Ishikawa (cell line): Measurements from ENCODE around the gene PPM1J.

ENCODE experiments used
- CEBPB ChIP-seq: IDR thresholded peaks from 2 replicates; pipeline ENCODE4 v1.6.1; 2012
- CREB1 ChIP-seq: IDR thresholded peaks from 2 replicates; pipeline ENCODE4 v1.6.1; 2012; ENCODE audit warnings: low read depth
- EP300 ChIP-seq: IDR thresholded peaks from 2 replicates; pipeline ENCODE4 v1.6.1; 2012; ENCODE audit warnings: borderline replicate concordance
- FOXM1 ChIP-seq: IDR thresholded peaks from 2 replicates; pipeline ENCODE4 v1.6.1; 2012; ENCODE audit warnings: low read depth, borderline replicate concordance
- NFIC ChIP-seq: IDR thresholded peaks from 2 replicates; pipeline ENCODE4 v1.6.1; 2012
- ZBTB7A ChIP-seq: IDR thresholded peaks from 2 replicates; pipeline ENCODE4 v1.6.1; 2012; ENCODE audit warnings: low read depth
- TF ChIP-seq, protein P1 (sequence below): IDR thresholded peaks from 2 replicates; pipeline ENCODE4 v1.6.1; 2012
- TF ChIP-seq, protein P2 (sequence below): IDR thresholded peaks from 2 replicates; pipeline ENCODE4 v1.6.1; 2012; ENCODE audit warnings: low read depth, mild to moderate bottlenecking

DNA sequence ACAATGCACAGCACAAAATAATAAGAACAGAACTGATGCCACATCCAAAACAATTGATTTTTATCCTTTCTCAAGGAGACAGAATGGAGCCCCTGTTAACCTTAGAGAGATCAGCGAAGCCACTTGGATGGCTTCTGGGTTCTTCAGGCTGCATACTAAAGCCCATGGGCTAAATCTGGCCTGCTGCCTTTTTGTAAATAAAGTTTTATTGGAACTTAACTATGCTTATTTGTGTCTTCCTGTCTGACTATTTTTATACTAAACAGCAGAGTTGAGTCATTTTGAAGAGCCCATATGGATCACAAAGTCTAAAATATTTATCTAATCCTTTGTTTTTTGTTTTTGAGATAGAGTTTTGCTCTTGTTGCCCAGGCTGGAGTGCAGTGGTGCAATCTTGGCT, 16.3 kb upstream of the PPM1J start:
- no peak for TF ChIP-seq EP300
- TF ChIP-seq, protein P1, sequence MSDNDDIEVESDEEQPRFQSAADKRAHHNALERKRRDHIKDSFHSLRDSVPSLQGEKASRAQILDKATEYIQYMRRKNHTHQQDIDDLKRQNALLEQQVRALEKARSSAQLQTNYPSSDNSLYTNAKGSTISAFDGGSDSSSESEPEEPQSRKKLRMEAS: no peak
- TF ChIP-seq, protein P2, sequence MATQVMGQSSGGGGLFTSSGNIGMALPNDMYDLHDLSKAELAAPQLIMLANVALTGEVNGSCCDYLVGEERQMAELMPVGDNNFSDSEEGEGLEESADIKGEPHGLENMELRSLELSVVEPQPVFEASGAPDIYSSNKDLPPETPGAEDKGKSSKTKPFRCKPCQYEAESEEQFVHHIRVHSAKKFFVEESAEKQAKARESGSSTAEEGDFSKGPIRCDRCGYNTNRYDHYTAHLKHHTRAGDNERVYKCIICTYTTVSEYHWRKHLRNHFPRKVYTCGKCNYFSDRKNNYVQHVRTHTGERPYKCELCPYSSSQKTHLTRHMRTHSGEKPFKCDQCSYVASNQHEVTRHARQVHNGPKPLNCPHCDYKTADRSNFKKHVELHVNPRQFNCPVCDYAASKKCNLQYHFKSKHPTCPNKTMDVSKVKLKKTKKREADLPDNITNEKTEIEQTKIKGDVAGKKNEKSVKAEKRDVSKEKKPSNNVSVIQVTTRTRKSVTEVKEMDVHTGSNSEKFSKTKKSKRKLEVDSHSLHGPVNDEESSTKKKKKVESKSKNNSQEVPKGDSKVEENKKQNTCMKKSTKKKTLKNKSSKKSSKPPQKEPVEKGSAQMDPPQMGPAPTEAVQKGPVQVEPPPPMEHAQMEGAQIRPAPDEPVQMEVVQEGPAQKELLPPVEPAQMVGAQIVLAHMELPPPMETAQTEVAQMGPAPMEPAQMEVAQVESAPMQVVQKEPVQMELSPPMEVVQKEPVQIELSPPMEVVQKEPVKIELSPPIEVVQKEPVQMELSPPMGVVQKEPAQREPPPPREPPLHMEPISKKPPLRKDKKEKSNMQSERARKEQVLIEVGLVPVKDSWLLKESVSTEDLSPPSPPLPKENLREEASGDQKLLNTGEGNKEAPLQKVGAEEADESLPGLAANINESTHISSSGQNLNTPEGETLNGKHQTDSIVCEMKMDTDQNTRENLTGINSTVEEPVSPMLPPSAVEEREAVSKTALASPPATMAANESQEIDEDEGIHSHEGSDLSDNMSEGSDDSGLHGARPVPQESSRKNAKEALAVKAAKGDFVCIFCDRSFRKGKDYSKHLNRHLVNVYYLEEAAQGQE: no peak
- TF ChIP-seq NFIC: no peak
- no peak for TF ChIP-seq CREB1
- no peak for TF ChIP-seq CEBPB
- TF ChIP-seq FOXM1: no peak
- TF ChIP-seq ZBTB7A: no peak
